LNCAP (cell line): ENCODE results near the gene SYT4.
A peak's percentile ranks its signal among the peaks of the same experiment; 100 is the strongest.

Source experiments
- CTCF ChIP-seq: fragments of 450-650 bp; IDR thresholded peaks from 2 replicates; pipeline ENCODE4 v1.5.1; 2017; ENCODE audit warnings: mild to moderate bottlenecking

Gene SYT4

DNA sequence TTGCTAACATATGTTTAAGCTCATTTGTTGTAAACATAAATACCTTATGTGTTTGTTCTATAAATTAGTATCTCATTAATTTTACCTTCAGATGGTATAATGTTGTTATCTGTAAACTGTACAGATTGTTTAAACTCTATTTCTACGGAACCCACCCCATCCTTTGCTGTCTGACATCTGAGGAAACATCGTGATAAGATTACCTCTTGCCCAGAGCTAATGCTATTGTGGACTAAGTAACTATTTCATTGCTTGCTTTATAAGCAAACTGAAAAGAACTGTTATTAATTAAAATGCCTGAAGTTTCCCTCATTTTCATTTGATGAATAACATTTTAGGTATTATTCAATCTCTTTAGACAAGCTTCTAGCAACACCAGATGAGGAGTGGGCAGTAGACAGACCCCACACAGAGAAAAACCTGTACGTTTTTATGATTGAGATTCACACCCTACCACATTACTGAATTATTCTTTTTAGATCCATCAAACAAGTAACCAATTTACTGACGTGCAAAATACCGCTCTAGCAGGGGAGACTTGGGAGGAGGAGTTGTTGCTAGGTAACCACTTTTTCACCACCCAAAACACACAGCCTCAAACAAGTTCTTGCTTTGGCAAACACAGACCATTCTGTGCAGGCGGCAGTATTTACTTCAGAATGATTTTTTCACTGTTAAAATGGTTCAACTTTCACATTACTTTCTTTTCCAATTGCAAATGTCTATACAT lies 1.9 kb upstream of the SYT4 start:
- TF ChIP-seq CTCF: no peak

- no peak for TF ChIP-seq CTCF
Measured at GRCh38 chr18:43278355-43278754, 1.1 kb upstream of the SYT4 start.

DNA sequence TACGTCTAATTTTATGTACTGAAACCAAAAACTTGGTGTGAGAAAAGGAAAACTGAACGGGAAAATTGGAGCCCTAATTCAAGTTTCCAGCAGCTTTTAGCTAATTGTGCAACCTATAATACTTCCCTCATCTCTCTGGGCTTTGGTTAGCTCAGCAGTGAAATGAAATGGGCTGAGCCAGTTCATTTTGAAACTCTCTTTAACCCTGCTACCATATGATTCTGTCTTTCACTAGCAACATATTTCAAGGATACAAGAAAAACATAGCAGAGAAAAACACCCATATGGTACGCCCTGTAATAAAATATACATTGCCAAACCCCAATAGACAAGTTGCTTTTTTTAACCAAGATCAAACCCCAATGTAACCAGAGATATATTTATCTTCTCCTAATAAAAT lies 799 bp downstream of the SYT4 start:
- TF ChIP-seq CTCF: no peak

DNA sequence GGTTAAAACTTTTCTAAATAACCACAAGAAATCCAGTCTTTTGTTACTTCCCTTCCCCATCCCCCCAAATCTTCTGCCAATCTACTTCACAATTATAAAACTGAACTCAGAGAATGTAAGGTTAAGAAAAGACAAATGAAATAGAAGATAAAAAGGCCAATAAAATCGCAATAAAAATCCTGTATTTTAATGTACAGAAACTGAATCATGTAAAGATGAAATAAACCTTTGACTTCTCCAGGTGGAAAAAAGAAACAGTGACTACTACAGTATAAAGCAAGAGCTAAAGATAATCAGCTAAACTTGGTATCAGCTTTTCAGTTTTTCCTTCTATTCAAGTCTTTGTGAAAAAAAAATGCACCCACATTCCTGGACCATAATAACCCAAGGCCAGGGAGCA lies 1.7 kb downstream of the SYT4 start:
- TF ChIP-seq CTCF: no peak

DNA sequence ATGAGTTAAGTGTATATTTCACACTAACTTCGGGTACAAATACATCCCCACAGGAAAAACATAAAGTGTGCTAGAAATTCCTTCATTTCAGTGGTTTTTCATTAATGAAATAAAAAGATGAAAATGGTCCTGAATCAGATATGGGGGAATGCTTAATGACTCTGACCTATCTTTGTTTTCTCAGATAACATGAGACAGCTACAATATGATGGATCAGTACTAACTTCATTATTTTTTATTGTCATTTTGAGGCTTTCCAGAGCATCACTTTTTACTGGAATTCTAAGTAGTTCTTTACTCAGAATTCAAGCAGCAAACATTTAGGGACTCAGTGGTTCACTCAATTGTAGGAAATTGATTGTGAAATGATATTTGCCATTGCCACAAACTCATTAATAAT lies 2.8 kb downstream of the SYT4 start:
- no peak for TF ChIP-seq CTCF

GRCh38 chr18:43271593-43272432 lies 5.5 kb downstream of the SYT4 start:
- TF ChIP-seq CTCF: peak; percentile 74

GRCh38 chr18:43267818-43268217 lies 9.5 kb downstream of the SYT4 start:
- no peak for TF ChIP-seq CTCF
